CD14-positive monocyte (primary cell): Measurements from ENCODE around the gene ZNF710. TPM values are rescaled to one million over a fixed set of nuclear protein-coding genes. Genes with fewer than 3 reads are reported as not detected.

Experiments used
- DNase-seq, 3 donors: peaks; one replicate each; pipeline ENCODE4 v3.0.0-alpha.2; 2011 to 2022
- H2AFZ ChIP-seq: 2 replicates; pipeline ENCODE4 v1.6.0; 2012; ENCODE audit warnings: mild to moderate bottlenecking, low read depth, low read length, inconsistent platforms; ENCODE audit not compliant: insufficient read depth, poor library complexity, severe bottlenecking
- H3K27ac ChIP-seq, 2 donors: 1 replicate in 1 of 2; 2 replicates in 1 of 2; pipeline ENCODE4 v1.5.1; 2012 to 2013; ENCODE audit warnings: low read length in 2 of 2, control low read depth in 1 of 2, inconsistent platforms in 1 of 2, low read depth in 1 of 2, mild to moderate bottlenecking in 1 of 2
- H3K27me3 ChIP-seq, 2 donors: one replicate each; pipeline versions ENCODE4 v1.6.0 to v1.6.1; 2011 to 2013; ENCODE audit warnings: low read length in 2 of 2; ENCODE audit not compliant: control insufficient read depth in 2 of 2, insufficient read depth in 2 of 2
- H3K36me3 ChIP-seq, 2 donors: replicated peaks in 1 of 2; 1 replicate in 1 of 2; 2 replicates in 1 of 2; pipeline versions ENCODE4 v1.5.1 to v1.6.1; 2012 to 2013; ENCODE audit warnings: low read length in 2 of 2, control low read depth in 1 of 2, inconsistent platforms in 1 of 2, mild to moderate bottlenecking in 1 of 2; ENCODE audit not compliant: insufficient read depth in 2 of 2, control insufficient read depth in 1 of 2
- H3K4me1 ChIP-seq, 2 donors: 1 replicate in 1 of 2; 2 replicates in 1 of 2; pipeline versions ENCODE4 v1.5.1 to v1.6.1; 2012 to 2013; ENCODE audit warnings: low read length in 2 of 2, control low read depth in 1 of 2, inconsistent platforms in 1 of 2, mild to moderate bottlenecking in 1 of 2, moderate library complexity in 1 of 2; ENCODE audit not compliant: insufficient read depth in 2 of 2, control insufficient read depth in 1 of 2
- H3K4me2 ChIP-seq: replicated peaks from 2 replicates; pipeline ENCODE3; 2012; ENCODE audit warnings: low read length, moderate library complexity, mild to moderate bottlenecking; ENCODE audit not compliant: poor library complexity, severe bottlenecking; ENCODE audit errors: extremely low read depth
- H3K4me3 ChIP-seq, 3 experiments: fragments of 200-600 bp in 1 of 3; sonication (generic) in 1 of 3; replicated peaks in 1 of 3; 1 replicate in 2 of 3; 2 replicates in 1 of 3; pipeline ENCODE4 v1.5.1; 2011 to 2013; ENCODE audit warnings: low read length in 3 of 3, mild to moderate bottlenecking in 3 of 3, control low read depth in 2 of 3, low read depth in 2 of 3, inconsistent platforms in 1 of 3, moderate library complexity in 1 of 3
- H3K79me2 ChIP-seq: 2 replicates; pipeline ENCODE4 v1.6.0; 2012; ENCODE audit warnings: mild to moderate bottlenecking, control low read depth, inconsistent platforms, low read length, moderate library complexity; ENCODE audit not compliant: insufficient read depth
- H3K9ac ChIP-seq: 2 replicates; pipeline ENCODE4 v1.6.0; 2017; ENCODE audit warnings: low read length, mild to moderate bottlenecking; ENCODE audit not compliant: insufficient read depth, poor library complexity, severe bottlenecking
- H3K9me3 ChIP-seq, 2 donors: replicated peaks in 1 of 2; 1 replicate in 1 of 2; 2 replicates in 1 of 2; pipeline versions ENCODE4 v1.5.1 to v1.6.1; 2012 to 2013; ENCODE audit warnings: low read length in 2 of 2, control low read depth in 1 of 2; ENCODE audit not compliant: control insufficient read depth in 1 of 2, insufficient read depth in 1 of 2
- H4K20me1 ChIP-seq: 2 replicates; pipeline ENCODE4 v1.6.0; 2012; ENCODE audit warnings: mild to moderate bottlenecking, low read length, control low read depth, moderate library complexity; ENCODE audit not compliant: insufficient read depth
- H3K27ac Mint-ChIP-seq, 7 donors: one replicate each; pipeline ENCODE4 v1.8.0; 2020; ENCODE audit warnings: mild to moderate bottlenecking in 7 of 7, mixed read lengths in 7 of 7, moderate library complexity in 6 of 7, inconsistent platforms in 2 of 7
- H3K27me3 Mint-ChIP-seq, 3 donors: one replicate each; pipeline ENCODE4 v1.8.0; 2021 to 2022; ENCODE audit warnings: low read depth in 3 of 3, mild to moderate bottlenecking in 3 of 3, mixed read lengths in 3 of 3, moderate library complexity in 3 of 3, inconsistent platforms in 1 of 3
- H3K36me3 Mint-ChIP-seq, 2 donors: one replicate each; pipeline ENCODE4 v1.8.0; 2020; ENCODE audit warnings: mixed read lengths in 2 of 2, inconsistent platforms in 1 of 2, mild to moderate bottlenecking in 1 of 2
- H3K4me1 Mint-ChIP-seq: one replicate; pipeline ENCODE4 v1.8.0; 2020; ENCODE audit warnings: mild to moderate bottlenecking, mixed read lengths
- H3K4me3 Mint-ChIP-seq, 2 donors: one replicate each; pipeline ENCODE4 v1.8.0; 2020; ENCODE audit warnings: mild to moderate bottlenecking in 2 of 2, mixed read lengths in 2 of 2, moderate library complexity in 1 of 2
- H3K9me3 Mint-ChIP-seq, 7 donors: one replicate each; pipeline ENCODE4 v1.8.0; 2020 to 2022; ENCODE audit warnings: mixed read lengths in 7 of 7, mild to moderate bottlenecking in 6 of 7, moderate library complexity in 6 of 7, inconsistent platforms in 2 of 7
- CTCF ChIP-seq: fragments of 200-600 bp; IDR thresholded peaks from one replicate; pipeline ENCODE4 v1.8.0; 2022; ENCODE audit warnings: antibody characterized with exemption, mild to moderate bottlenecking
- WGBS: methylation state at CpG from one replicate; pipeline ENCODE4 v1.1.5; 2013; ENCODE audit warnings: missing lambda C conversion rate; ENCODE audit not compliant: insufficient coverage; 5-methylcytosine and 5-hydroxymethylcytosine counted together
- intact Hi-C, 2 donors: fragments of 100-400 bp; cut with micrococcal nuclease; formaldehyde crosslinking; loops; one replicate each; pipeline versions ENCODE4 v1.15.0 to v1.15.1; 2023
- polyA plus RNA-seq, 3 donors: library from polyadenylated mRNA; depleted of rRNA in 1 of 3; unstranded in 2 of 3; stranded (reverse) in 1 of 3; fragments of 300-500 nt in 2 of 3; fragments of >200 nt in 1 of 3; fragmentation: Illumina TruSeq in 2 of 3; gene quantifications; 1 replicate in 2 of 3; 2 replicates in 1 of 3; pipeline ENCODE4 v1.2.3, GENCODE V29; 2012 to 2021

ZNF710 gene
- polyA plus RNA-seq, 3 donors: 3.4 to 45.6 (median 4.8) TPM

GRCh38 chr15:90019611-90020010 is 18.5 kb downstream of the ZNF710 start:
- Histone ChIP-seq H3K27me3 (no peaks in the 10 kb centered on the region), H3K9ac (no peak overlapping the region), H2AFZ (no peak overlapping the region), H3K4me3 (peak overlapping the region in 1 of 3 experiments; percentile 67), H4K20me1 (no peaks in the 10 kb centered on the region), H3K4me2 (peak overlapping the region; percentile 73), H3K27ac (peak overlapping the region; percentile 86 to 87), H3K9me3 (no peaks in the 10 kb centered on the region), H3K4me1 (peaks cover 90 to 99% of the 10 kb centered on the region in 2 donors), H3K36me3 (peaks cover 2 to 12% of the 10 kb centered on the region in 2 donors), H3K79me2 (peaks cover 100% of the 10 kb centered on the region)
- 58% methylated on average over 4 of the region's 8 CpGs for WGBS
- peaks cover 28 to 59% of the 10 kb centered on the region in 2 donors for H3K36me3 Mint-ChIP-seq
- peaks cover 94% of the 10 kb centered on the region for H3K4me1 Mint-ChIP-seq
- peaks cover 0 to 1% (median 0%) of the 10 kb centered on the region in 7 donors for H3K9me3 Mint-ChIP-seq
- DNase-seq: no peak
- H3K27ac Mint-ChIP-seq: peak overlapping the region; percentile 90 to 96 (median 93)
- intact Hi-C loops: loop anchor here in 1 of 2 donors (5.0 kb wide), 1 partner anchor 38 kb away; no protein-coding TSS in a partner anchor
- H3K27me3 Mint-ChIP-seq: peaks cover 0 to 5% (median 3%) of the 10 kb centered on the region in 3 donors
- no peak for TF ChIP-seq CTCF
- H3K4me3 Mint-ChIP-seq: peak overlapping the region in 1 of 2 donors; percentile 80

GRCh38 chr15:90020021-90020735 is 19.1 kb downstream of the ZNF710 start:
- Histone ChIP-seq H3K9ac (peak overlapping the region; percentile 60), H3K27ac (peak overlapping the region; percentile 86 to 87), H2AFZ (no peak overlapping the region), H3K4me1 (peaks cover 90 to 99% of the 10 kb centered on the region in 2 donors), H3K79me2 (peaks cover 100% of the 10 kb centered on the region), H3K4me3 (peak overlapping the region; percentile 10 to 67 (median 18)), H3K4me2 (peak overlapping the region; percentile 73), H3K9me3 (no peaks in the 10 kb centered on the region), H4K20me1 (no peaks in the 10 kb centered on the region), H3K36me3 (peaks cover 2 to 12% of the 10 kb centered on the region in 2 donors), H3K27me3 (no peaks in the 10 kb centered on the region)
- peaks cover 94% of the 10 kb centered on the region for H3K4me1 Mint-ChIP-seq
- peaks cover 0 to 5% (median 3%) of the 10 kb centered on the region in 3 donors for H3K27me3 Mint-ChIP-seq
- DNase-seq: peak; percentile 79 to 98 (median 97)
- H3K27ac Mint-ChIP-seq: peak overlapping the region; percentile 90 to 96 (median 93)
- intact Hi-C loops: no loop called here
- TF ChIP-seq CTCF: no peak
- H3K4me3 Mint-ChIP-seq: peak overlapping the region; percentile 69 to 80
- 3% methylated on average over 8 of the region's 18 CpGs for WGBS
- H3K36me3 Mint-ChIP-seq: peaks cover 33 to 60% of the 10 kb centered on the region in 2 donors
- peaks cover 0 to 1% (median 0%) of the 10 kb centered on the region in 7 donors for H3K9me3 Mint-ChIP-seq
